ENCODE results near the gene OLFM1. TPM values are rescaled to one million over a fixed set of nuclear protein-coding genes. Genes with fewer than 3 reads are reported as not detected.

Gene OLFM1
- total and polyA plus RNA-seq, 2 of the 4 experiments (the other 2 are of a cell fraction): 0.36 to 0.38 TPM

- no peak for ATAC-seq (ENCODE audit: low read depth)
- Histone ChIP-seq H3K9me1 (ENCODE audit: insufficient read depth, low read length) (no peaks in the 10 kb centered on the region), H3K9me3 (ENCODE audit: control insufficient read depth, insufficient read depth, low read length) (no peaks in the 10 kb centered on the region), H3K18ac (ENCODE audit: low read depth, low read length) (no peak overlapping the region), H4K8ac (ENCODE audit: low read depth in 2 of 2, low read length in 2 of 2) (no peak overlapping the region), H3K27ac (ENCODE audit: insufficient read depth, low read length) (no peak overlapping the region), H3K9ac (ENCODE audit: low read depth, low read length) (no peak overlapping the region), H2BK15ac (ENCODE audit: low read depth, low read length) (no peak overlapping the region), H3K4ac (ENCODE audit: low read depth, low read length) (no peak overlapping the region), H3K23ac (ENCODE audit: low read depth, low read length) (no peak overlapping the region), H2BK120ac (ENCODE audit: low read depth, low read length) (no peak overlapping the region), H3K36me3 (ENCODE audit: control insufficient read depth, insufficient read depth, low read length) (no peaks in the 10 kb centered on the region), H2BK20ac (ENCODE audit: low read depth, low read length) (no peak overlapping the region), H3K14ac (replicated peaks; ENCODE audit: low read depth, low read length) (no peak overlapping the region), H3K4me1 (ENCODE audit: control insufficient read depth, insufficient read depth, low read length) (no peaks in the 10 kb centered on the region; the same call in 1 of the 2 replicates), H4K91ac (ENCODE audit: insufficient read depth, low read depth, low read length) (no peak overlapping the region), H3K27me3 (ENCODE audit: control insufficient read depth, insufficient read depth, low read length) (peaks cover 59% of the 10 kb centered on the region), H3K56ac (ENCODE audit: extremely low read depth, insufficient read depth, low read length) (no peak overlapping the region), H3K79me1 (ENCODE audit: low read depth in 1 of 2, low read length in 2 of 2) (no peaks in the 10 kb centered on the region), H2BK5ac (ENCODE audit: low read depth, low read length, poor library complexity, severe bottlenecking) (no peak overlapping the region), H2AFZ (replicated peaks; ENCODE audit: low read length, poor library complexity) (no peak overlapping the region), H2AK9ac (replicated peaks; ENCODE audit: low read depth, low read length, poor library complexity) (no peak overlapping the region), H4K5ac (ENCODE audit: low read depth, low read length) (no peak overlapping the region), H3K4me3 (ENCODE audit: insufficient read depth, low read depth, low read length) (no peak overlapping the region), H2AK5ac (ENCODE audit: low read depth, low read length) (no peak overlapping the region), H4K20me1 (ENCODE audit: insufficient read depth, low read length) (no peaks in the 10 kb centered on the region), H3K4me2 (ENCODE audit: low read depth, low read length) (no peak overlapping the region)
- dilution Hi-C loops (cut with HindIII; ENCODE audit: low sequenced_read_pairs, unreplicated experiment): no loop called here
- in situ Hi-C loops (cut with MboI; ENCODE audit: low sequenced_read_pairs): loop anchor here (5.0 kb wide), 1 partner anchor 322 kb away; no protein-coding TSS in a partner anchor
- intact Hi-C loops (cut with micrococcal nuclease): no loop called here
- no peak for DNase-seq
- POLR2A ChIA-PET (ENCODE audit: unreplicated experiment): no interaction called here
- no TSS peak for BruUV-seq (replicated peaks)
- CTCF ChIA-PET: no interaction called here
- WGBS, 2 experiments (ENCODE audit: extremely low coverage in 2 of 2, insufficient read length in 1 of 2): 52% methylated on average over 9 of the region's 20 CpGs; no CpG with 5 or more reads in 1 of the 2 experiments
- TF ChIP-seq CHD1 (IDR thresholded peaks at IDR 0.05; ENCODE audit: low read depth, low read length): no peak
- TF ChIP-seq CTCF (conservative IDR thresholded peaks at IDR 0.05; ENCODE audit: low read depth, low read length): no peak
- TF ChIP-seq MAFK (IDR thresholded peaks at IDR 0.05; ENCODE audit: low read depth, low read length): no peak
- TF ChIP-seq MXI1 (IDR thresholded peaks at IDR 0.05; ENCODE audit: borderline replicate concordance, low read depth, low read length): no peak
- TF ChIP-seq SMC3 (IDR thresholded peaks at IDR 0.05; ENCODE audit: low read depth, low read length): no peak
- TF ChIP-seq CEBPB (IDR thresholded peaks at IDR 0.05; ENCODE audit: low read depth, low read length): no peak
- TF ChIP-seq USF2 (IDR thresholded peaks at IDR 0.05; ENCODE audit: low read depth, low read length): no peak
- TF ChIP-seq MAZ (IDR thresholded peaks at IDR 0.05; ENCODE audit: borderline replicate concordance, low read depth, low read length): no peak
- no peak for TF ChIP-seq FOS (IDR thresholded peaks at IDR 0.05; ENCODE audit: low read depth, low read length)
- TF ChIP-seq BHLHE40 (IDR thresholded peaks at IDR 0.05; ENCODE audit: low read depth, low read length): no peak
- no peak for TF ChIP-seq NFE2L2 (IDR thresholded peaks at IDR 0.05; ENCODE audit: low read depth, low read length)
- no peak for TF ChIP-seq RCOR1 (IDR thresholded peaks at IDR 0.05; ENCODE audit: insufficient replicate concordance, low read length)
- TF ChIP-seq POLR2A (IDR thresholded peaks at IDR 0.05; ENCODE audit: low read depth, low read length): no peak
- TF ChIP-seq, protein P1, sequence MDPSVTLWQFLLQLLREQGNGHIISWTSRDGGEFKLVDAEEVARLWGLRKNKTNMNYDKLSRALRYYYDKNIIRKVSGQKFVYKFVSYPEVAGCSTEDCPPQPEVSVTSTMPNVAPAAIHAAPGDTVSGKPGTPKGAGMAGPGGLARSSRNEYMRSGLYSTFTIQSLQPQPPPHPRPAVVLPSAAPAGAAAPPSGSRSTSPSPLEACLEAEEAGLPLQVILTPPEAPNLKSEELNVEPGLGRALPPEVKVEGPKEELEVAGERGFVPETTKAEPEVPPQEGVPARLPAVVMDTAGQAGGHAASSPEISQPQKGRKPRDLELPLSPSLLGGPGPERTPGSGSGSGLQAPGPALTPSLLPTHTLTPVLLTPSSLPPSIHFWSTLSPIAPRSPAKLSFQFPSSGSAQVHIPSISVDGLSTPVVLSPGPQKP (IDR thresholded peaks at IDR 0.05; ENCODE audit: borderline replicate concordance, low read depth, low read length): no peak
- no peak for TF ChIP-seq RFX5 (IDR thresholded peaks at IDR 0.05; ENCODE audit: low read depth, low read length)
These were observed 2.3 kb upstream of the OLFM1 start for GRCh38 chr9:135084881-135085760.

All from IMR-90 (cell line).